Immature natural killer cell (primary cell): Measurements from ENCODE around the gene PRDM2. TPM values are rescaled to one million over a fixed set of nuclear protein-coding genes. Genes with fewer than 3 reads are reported as not detected.
"Not testable (repeated sequence)": the region's sequence is repeated elsewhere in the genome, so short reads cannot be mapped to it uniquely, and the experiment has no call there.

Source experiments
- DNase-seq, 3 donors: peaks; one replicate each; pipeline ENCODE4 v3.0.0; 2022; ENCODE audit warnings: mixed read lengths in 1 of 3
- H3K27ac Mint-ChIP-seq, 6 donors: one replicate each; pipeline ENCODE4 v1.8.0; 2020; ENCODE audit warnings: mixed read lengths in 6 of 6, mild to moderate bottlenecking in 5 of 6, inconsistent platforms in 4 of 6, moderate library complexity in 3 of 6
- H3K27me3 Mint-ChIP-seq, 3 donors: one replicate each; pipeline ENCODE4 v1.8.0; 2020 to 2021; ENCODE audit warnings: low read depth in 3 of 3, mild to moderate bottlenecking in 3 of 3, mixed read lengths in 3 of 3, moderate library complexity in 3 of 3, inconsistent platforms in 1 of 3
- H3K36me3 Mint-ChIP-seq, 3 donors: one replicate each; pipeline ENCODE4 v1.8.0; 2020; ENCODE audit warnings: mixed read lengths in 3 of 3, inconsistent platforms in 2 of 3, mild to moderate bottlenecking in 2 of 3
- H3K4me1 Mint-ChIP-seq, 2 donors: one replicate each; pipeline ENCODE4 v1.8.0; 2020; ENCODE audit warnings: inconsistent platforms in 2 of 2, mild to moderate bottlenecking in 2 of 2, mixed read lengths in 2 of 2, moderate library complexity in 1 of 2
- H3K4me3 Mint-ChIP-seq, 5 donors: one replicate each; pipeline ENCODE4 v1.8.0; 2020; ENCODE audit warnings: mild to moderate bottlenecking in 5 of 5, mixed read lengths in 5 of 5, inconsistent platforms in 3 of 5, moderate library complexity in 3 of 5
- H3K9me3 Mint-ChIP-seq, 6 donors: one replicate each; pipeline ENCODE4 v1.8.0; 2020; ENCODE audit warnings: mild to moderate bottlenecking in 6 of 6, mixed read lengths in 6 of 6, inconsistent platforms in 4 of 6, moderate library complexity in 3 of 6
- polyA plus RNA-seq, 3 donors: library from polyadenylated mRNA; unstranded; fragments of 300-500 nt; fragmentation: Illumina TruSeq; gene quantifications; one replicate each; pipeline ENCODE4 v1.2.3, GENCODE V29; 2021

PRDM2 gene
- polyA plus RNA-seq, 3 donors from 2014 or later: 9.6 to 34.1 (median 10.8) TPM

GRCh38 chr1:13703558-13704490, 3.8 kb downstream of the PRDM2 start:
- H3K27me3 Mint-ChIP-seq: peaks cover 3 to 9% (median 4%) of the 10 kb centered on the region in 3 donors
- H3K9me3 Mint-ChIP-seq: peaks cover 0 to 2% (median 0%) of the 10 kb centered on the region in 6 donors
- H3K27ac Mint-ChIP-seq: peak overlapping the region in 4 of 6 donors; percentile 27 to 91 (median 80)
- peaks cover 35 to 46% of the 10 kb centered on the region in 2 donors for H3K4me1 Mint-ChIP-seq
- DNase-seq: no peak
- no peak overlapping the region for H3K4me3 Mint-ChIP-seq
- H3K36me3 Mint-ChIP-seq: peaks cover 0 to 5% (median 4%) of the 10 kb centered on the region in 3 donors

GRCh38 chr1:13706046-13706445, 6.1 kb downstream of the PRDM2 start:
- peaks cover 0 to 2% (median 0%) of the 10 kb centered on the region in 6 donors for H3K9me3 Mint-ChIP-seq
- H3K27me3 Mint-ChIP-seq: peaks cover 0 to 3% (median 3%) of the 10 kb centered on the region in 3 donors
- no peak for DNase-seq
- H3K4me1 Mint-ChIP-seq: peaks cover 22 to 34% of the 10 kb centered on the region in 2 donors
- peak overlapping the region in 1 of 6 donors; percentile 64 for H3K27ac Mint-ChIP-seq
- peaks cover 0 to 5% (median 4%) of the 10 kb centered on the region in 3 donors for H3K36me3 Mint-ChIP-seq
- no peak overlapping the region for H3K4me3 Mint-ChIP-seq

- Mint-ChIP-seq H3K4me1 (peaks cover 12 to 22% of the 10 kb centered on the region in 2 donors), H3K4me3 (no peak overlapping the region), H3K27ac (no peak overlapping the region), H3K9me3 (peaks cover 0 to 2% (median 0%) of the 10 kb centered on the region in 6 donors), H3K27me3 (peaks cover 0 to 3% (median 0%) of the 10 kb centered on the region in 3 donors), H3K36me3 (peaks cover 0 to 5% (median 4%) of the 10 kb centered on the region in 3 donors)
- DNase-seq: no peak
Measured at GRCh38 chr1:13707164-13707563, 7.2 kb downstream of the PRDM2 start.

- DNase-seq: no peak
- H3K27ac Mint-ChIP-seq: no peak overlapping the region
- H3K36me3 Mint-ChIP-seq: peaks cover 0 to 5% (median 4%) of the 10 kb centered on the region in 3 donors
- H3K9me3 Mint-ChIP-seq: peaks cover 0 to 2% (median 0%) of the 10 kb centered on the region in 6 donors
- no peak overlapping the region for H3K4me3 Mint-ChIP-seq
- H3K4me1 Mint-ChIP-seq: peaks cover 4 to 12% of the 10 kb centered on the region in 2 donors
- H3K27me3 Mint-ChIP-seq: peaks cover 0 to 5% (median 0%) of the 10 kb centered on the region in 3 donors
Measured at GRCh38 chr1:13708380-13708982, 8.5 kb downstream of the PRDM2 start.

GRCh38 chr1:13710086-13710485, 10.1 kb downstream of the PRDM2 start:
- peaks cover 0 to 5% (median 4%) of the 10 kb centered on the region in 3 donors for H3K36me3 Mint-ChIP-seq
- H3K27me3 Mint-ChIP-seq: peaks cover 0 to 5% (median 0%) of the 10 kb centered on the region in 3 donors
- H3K27ac Mint-ChIP-seq: no peak overlapping the region
- H3K9me3 Mint-ChIP-seq: peaks cover 0 to 2% (median 0%) of the 10 kb centered on the region in 6 donors
- H3K4me3 Mint-ChIP-seq: no peak overlapping the region
- peaks cover 4 to 7% of the 10 kb centered on the region in 2 donors for H3K4me1 Mint-ChIP-seq
- DNase-seq: no peak

- Mint-ChIP-seq H3K9me3 (no peaks in the 10 kb centered on the region), H3K27ac (no peak overlapping the region), H3K4me1 (no peaks in the 10 kb centered on the region), H3K36me3 (peaks cover 0 to 4% (median 0%) of the 10 kb centered on the region in 3 donors), H3K4me3 (no peak overlapping the region), H3K27me3 (peaks cover 0 to 2% (median 0%) of the 10 kb centered on the region in 3 donors)
- no peak for DNase-seq
Measured at GRCh38 chr1:13714851-13715250, 14.9 kb downstream of the PRDM2 start.

- not testable (repeated sequence) for H3K27me3 Mint-ChIP-seq, H3K36me3 Mint-ChIP-seq, H3K4me1 Mint-ChIP-seq, H3K4me3 Mint-ChIP-seq, DNase-seq, H3K9me3 Mint-ChIP-seq
- peak overlapping the region in 1 of 6 donors; percentile 50 for H3K27ac Mint-ChIP-seq
Measured at GRCh38 chr1:13715616-13716287, 15.8 kb downstream of the PRDM2 start.

- no peak overlapping the region for H3K4me3 Mint-ChIP-seq
- peaks cover 0 to 5% (median 4%) of the 10 kb centered on the region in 3 donors for H3K36me3 Mint-ChIP-seq
- peak overlapping the region in 3 of 6 donors; percentile 2 to 35 (median 24) for H3K27ac Mint-ChIP-seq
- peaks cover 5 to 8% of the 10 kb centered on the region in 2 donors for H3K4me1 Mint-ChIP-seq
- H3K27me3 Mint-ChIP-seq: peaks cover 0 to 3% (median 2%) of the 10 kb centered on the region in 3 donors
- no peak for DNase-seq
- no peaks in the 10 kb centered on the region for H3K9me3 Mint-ChIP-seq
Measured at GRCh38 chr1:13722808-13723360, 22.9 kb downstream of the PRDM2 start.

GRCh38 chr1:13723810-13724209, 23.8 kb downstream of the PRDM2 start:
- peaks cover 5 to 10% of the 10 kb centered on the region in 2 donors for H3K4me1 Mint-ChIP-seq
- no peaks in the 10 kb centered on the region for H3K9me3 Mint-ChIP-seq
- no peak for DNase-seq
- H3K27me3 Mint-ChIP-seq: peaks cover 0 to 3% (median 2%) of the 10 kb centered on the region in 3 donors
- H3K4me3 Mint-ChIP-seq: no peak overlapping the region
- H3K27ac Mint-ChIP-seq: no peak overlapping the region
- H3K36me3 Mint-ChIP-seq: peaks cover 0 to 5% (median 1%) of the 10 kb centered on the region in 3 donors

GRCh38 chr1:13725714-13726175, 25.8 kb downstream of the PRDM2 start:
- no peaks in the 10 kb centered on the region for H3K9me3 Mint-ChIP-seq
- peaks cover 0 to 5% (median 0%) of the 10 kb centered on the region in 3 donors for H3K36me3 Mint-ChIP-seq
- H3K27me3 Mint-ChIP-seq: peaks cover 1 to 6% (median 2%) of the 10 kb centered on the region in 3 donors
- H3K4me1 Mint-ChIP-seq: peaks cover 22 to 30% of the 10 kb centered on the region in 2 donors
- DNase-seq: peak; percentile 19 to 35 (median 31)
- H3K4me3 Mint-ChIP-seq: no peak overlapping the region
- H3K27ac Mint-ChIP-seq: peak overlapping the region in 3 of 6 donors; percentile 3 to 15 (median 8)

- peaks cover 4 to 10% (median 7%) of the 10 kb centered on the region in 3 donors for H3K27me3 Mint-ChIP-seq
- peaks cover 0 to 1% (median 0%) of the 10 kb centered on the region in 3 donors for H3K36me3 Mint-ChIP-seq
- no peak overlapping the region for H3K4me3 Mint-ChIP-seq
- peaks cover 45 to 54% of the 10 kb centered on the region in 2 donors for H3K4me1 Mint-ChIP-seq
- no peak for DNase-seq
- peak overlapping the region in 4 of 6 donors; percentile 40 to 100 (median 63) for H3K27ac Mint-ChIP-seq
- no peaks in the 10 kb centered on the region for H3K9me3 Mint-ChIP-seq
Measured at GRCh38 chr1:13728091-13728715, 28.2 kb downstream of the PRDM2 start.

GRCh38 chr1:13730291-13730690, 30.3 kb downstream of the PRDM2 start:
- peak overlapping the region; percentile 94 to 100 (median 98) for H3K27ac Mint-ChIP-seq
- peak overlapping the region; percentile 85 to 91 (median 87) for H3K4me3 Mint-ChIP-seq
- no peaks in the 10 kb centered on the region for H3K36me3 Mint-ChIP-seq
- H3K4me1 Mint-ChIP-seq: peaks cover 66 to 75% of the 10 kb centered on the region in 2 donors
- peaks cover 4 to 12% (median 10%) of the 10 kb centered on the region in 3 donors for H3K27me3 Mint-ChIP-seq
- no peaks in the 10 kb centered on the region for H3K9me3 Mint-ChIP-seq
- peak in 2 of 3 donors; percentile 34 to 36 for DNase-seq
